GM21381 (cell line): ENCODE measurements around the gene UTF1.

Experiments used
- ATAC-seq: cut with Tn5 transposase; IDR thresholded peaks from one replicate; pipeline ENCODE4 v1.9.1; 2021; ENCODE audit warnings: mild to moderate bottlenecking, moderate library complexity; ENCODE audit not compliant: unreplicated experiment

Gene UTF1

DNA sequence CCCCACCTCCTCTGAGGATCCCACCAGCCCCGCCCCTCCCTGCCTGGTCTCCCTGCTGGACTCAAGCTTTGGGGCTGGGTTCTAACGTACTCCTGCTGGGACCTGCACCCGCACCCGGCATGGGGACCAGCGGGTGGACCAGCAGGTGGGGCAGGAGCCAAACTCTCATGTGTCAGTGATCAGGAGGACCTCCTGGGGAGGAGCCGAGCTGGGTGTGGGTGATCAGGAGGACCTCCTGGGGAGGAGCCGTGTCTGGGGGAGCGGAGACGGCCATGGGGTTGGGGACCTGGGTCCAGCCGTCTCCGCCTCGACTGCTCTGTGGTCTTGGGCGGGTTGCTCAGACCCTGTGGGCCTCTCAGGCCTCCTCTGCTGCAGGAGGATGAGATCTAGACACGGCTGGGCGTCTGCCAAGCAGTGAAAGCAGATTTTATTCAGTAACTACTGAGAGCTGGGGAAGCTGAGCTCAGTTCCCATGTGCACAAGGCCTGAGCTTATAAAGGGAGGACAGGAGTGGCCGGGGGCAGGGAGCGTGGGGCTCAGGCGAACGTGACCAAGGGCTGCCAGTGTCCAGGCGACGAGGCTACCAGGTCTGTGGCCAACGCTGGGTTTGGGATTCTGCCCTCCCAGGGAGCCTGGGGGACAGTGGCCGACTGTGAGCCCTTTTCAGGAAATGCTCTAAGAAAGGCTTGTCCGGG, 33.6 kb upstream of the UTF1 start:
- ATAC-seq, result no peak

DNA sequence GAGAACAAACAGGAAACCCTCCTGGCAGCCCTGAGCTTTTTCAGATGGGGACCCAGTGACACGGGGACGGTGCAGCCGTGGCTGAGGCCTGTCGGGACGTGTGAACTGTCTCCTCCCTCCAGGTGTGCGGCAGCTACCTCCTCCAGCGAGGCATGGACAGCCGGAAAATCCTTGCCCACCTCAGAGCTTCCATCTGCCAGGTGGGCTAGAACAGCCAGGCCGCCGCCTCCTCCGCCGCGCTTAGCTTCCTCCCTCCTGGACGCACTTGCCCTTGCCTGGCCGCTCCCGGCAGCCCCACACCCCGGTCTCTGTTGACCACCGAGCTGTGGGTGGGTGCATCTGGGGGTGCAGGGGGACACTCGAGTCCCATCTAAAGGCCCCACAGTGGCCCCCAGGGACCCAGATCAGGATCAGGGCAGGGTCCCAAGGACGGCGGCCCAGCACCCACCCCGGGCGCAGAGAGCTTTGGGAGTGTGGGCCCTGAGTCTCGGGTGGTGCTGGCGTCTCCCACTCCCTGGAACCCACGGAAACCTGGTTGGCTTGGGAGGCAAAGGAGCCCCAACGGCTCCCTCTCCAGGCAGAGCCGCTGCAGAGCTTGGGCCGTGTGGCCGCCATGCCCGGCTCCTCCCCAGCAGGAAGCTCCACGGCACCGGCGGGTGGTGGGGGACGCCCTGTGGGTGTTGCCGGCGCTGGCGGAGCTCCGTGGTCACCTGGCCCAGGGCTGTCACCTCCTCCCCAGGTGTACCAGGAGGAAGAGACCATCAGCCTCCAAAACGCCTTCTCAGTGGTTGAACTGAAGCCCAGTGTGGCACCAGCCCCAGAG, 32.9 kb upstream of the UTF1 start:
- no peak for ATAC-seq

DNA sequence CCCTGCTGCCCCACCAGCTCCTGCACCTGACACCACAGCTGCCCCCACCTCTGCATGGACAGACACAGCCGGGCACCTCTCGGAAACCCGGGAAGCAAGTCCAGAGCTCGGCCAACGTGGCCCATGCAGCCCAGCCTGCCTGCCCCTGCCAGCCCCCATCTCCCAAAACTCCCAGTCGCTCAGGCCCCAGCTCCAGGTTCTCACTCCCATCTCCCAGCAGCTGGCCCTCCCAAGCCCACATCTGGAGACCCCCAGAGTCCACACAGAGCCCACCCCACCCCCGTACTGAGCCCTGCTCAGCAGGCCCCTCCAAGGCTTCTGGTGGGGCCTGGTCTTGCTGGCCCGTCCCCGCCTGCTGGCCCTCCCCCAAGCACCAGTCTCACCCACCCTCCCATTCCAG, 32.2 kb upstream of the UTF1 start:
- no peak for ATAC-seq

DNA sequence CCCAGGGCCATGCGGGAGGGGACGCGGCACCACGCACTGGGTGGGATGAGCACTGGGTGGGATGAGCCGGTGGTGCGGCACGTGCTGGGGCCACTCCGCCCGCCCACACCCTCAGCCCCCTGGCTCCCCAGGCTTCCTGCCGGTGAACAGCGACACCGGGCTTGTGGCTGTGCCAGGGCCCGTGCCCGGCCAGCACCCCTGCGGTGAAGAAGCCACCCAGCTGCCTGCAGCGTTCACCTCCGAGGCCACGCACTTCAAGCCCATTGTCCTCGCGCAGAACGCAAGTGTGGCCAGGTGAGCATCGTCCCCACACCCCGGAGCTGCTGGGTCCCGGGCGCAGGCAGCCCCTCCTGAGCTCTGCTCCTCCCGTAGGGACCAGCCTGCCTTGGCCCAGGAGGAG, 31.8 kb upstream of the UTF1 start:
- no peak for ATAC-seq

DNA sequence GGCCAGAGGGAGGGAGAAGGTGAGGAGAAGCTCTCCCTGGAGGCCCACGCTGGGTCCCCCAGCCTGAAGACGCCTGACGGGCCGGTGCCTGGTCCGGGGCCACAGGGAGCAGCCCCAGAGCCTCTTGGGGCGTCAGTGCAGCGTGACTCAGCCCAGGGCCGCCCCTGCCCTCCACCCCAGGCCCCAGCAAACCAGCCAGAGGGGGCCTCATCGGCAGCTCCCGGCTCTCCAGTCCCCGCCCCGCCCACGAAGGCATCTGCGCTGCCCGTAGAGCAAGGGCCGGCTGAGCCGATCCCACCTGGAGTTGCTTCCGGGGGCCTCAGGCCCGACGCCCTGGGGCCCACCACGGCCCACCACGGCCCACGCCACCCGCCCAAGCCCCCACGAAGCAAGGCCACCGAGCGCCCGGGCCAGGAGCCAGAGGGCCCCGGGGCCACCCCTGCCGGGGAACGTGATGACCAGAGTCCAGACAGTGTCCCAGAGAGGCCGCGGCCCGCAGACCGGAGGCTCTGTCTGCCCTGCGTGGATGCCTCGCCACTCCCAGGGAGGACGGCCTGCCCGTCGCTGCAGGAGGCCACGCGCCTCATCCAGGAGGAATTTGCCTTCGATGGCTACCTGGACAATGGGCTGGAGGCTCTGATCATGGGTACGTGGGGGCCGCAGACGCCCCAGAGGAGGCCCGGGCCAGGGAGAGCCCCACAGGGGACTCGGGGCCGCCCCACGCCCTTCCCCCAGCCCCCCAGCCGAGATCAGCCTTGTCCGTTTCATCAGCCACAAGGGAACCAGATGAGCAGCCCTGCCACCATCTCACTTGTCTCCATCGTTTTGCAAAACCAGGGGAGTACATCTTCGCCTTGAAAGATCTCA, 31.2 kb upstream of the UTF1 start:
- no peak for ATAC-seq

DNA sequence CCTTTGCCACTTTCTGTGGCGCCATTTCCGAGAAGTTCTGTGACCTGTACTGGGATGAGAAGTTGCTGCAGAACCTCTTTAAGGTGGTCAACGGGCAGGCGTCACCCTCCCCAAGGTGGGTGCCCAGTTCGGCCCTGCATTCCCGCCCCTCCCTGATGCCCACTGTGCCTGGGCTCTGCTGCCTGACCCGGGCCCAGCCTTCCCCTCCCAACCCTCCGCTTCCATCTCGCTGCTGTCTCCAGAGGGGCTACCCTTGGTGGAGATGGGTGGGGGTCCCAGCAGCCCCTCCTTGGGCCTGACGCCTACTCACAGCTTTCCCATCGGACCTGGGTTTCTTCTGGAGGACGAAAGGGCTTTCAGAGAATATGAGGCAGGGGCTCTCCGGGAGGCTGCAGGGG, 30.5 kb upstream of the UTF1 start:
- ATAC-seq, result no peak

DNA sequence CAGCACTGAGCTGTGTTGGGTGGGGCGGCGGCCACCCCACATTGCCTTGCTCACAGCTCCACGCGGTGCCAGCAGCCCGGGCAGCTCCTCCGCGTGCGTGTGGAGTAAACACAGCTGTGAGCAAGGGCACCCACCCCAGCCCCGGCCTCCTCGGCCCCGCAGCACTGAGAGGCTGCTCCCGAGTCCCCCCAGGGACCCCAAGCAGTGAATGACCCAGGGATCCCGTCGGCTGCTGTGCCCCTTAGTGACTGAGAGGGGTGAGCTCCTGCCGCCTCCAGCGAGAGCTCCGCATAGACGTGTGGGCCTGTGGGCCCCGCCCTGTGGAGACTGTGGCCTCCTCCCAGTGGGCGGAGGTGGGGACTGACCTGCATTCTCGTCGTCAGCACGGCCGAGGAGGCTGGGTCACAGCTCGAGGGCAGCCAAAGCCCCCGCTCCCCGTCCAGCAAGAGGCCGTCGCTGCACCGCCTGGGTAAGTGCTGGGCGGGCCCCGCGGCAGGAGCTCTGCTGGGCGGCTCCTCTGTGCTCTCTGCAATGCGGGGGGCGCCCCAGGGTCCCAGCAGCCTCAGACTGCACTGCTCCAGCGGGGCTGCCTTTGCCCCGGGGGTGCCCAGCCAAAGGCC, 29.9 kb upstream of the UTF1 start:
- no peak for ATAC-seq

DNA sequence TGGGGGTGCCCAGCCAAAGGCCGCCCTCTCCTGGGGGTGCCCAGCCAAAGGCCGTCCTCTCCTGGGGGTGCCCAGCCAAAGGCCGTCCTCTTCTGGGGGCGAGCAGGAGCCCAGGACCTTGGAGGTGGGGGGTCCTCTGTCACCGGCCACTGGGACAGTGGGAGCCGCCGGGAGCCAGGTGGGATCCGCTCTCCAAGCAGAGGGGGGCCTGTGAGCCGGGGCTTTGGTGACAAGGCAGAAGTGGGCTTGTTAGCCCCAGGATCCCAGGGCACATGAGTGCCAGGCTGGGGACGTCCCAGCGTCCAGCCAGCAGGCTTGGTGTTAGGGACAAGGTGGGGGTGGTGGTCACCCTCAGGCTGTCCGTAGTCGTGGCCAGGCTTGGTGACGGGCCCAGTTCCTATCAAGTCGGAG, 29.4 kb upstream of the UTF1 start:
- no peak for ATAC-seq

DNA sequence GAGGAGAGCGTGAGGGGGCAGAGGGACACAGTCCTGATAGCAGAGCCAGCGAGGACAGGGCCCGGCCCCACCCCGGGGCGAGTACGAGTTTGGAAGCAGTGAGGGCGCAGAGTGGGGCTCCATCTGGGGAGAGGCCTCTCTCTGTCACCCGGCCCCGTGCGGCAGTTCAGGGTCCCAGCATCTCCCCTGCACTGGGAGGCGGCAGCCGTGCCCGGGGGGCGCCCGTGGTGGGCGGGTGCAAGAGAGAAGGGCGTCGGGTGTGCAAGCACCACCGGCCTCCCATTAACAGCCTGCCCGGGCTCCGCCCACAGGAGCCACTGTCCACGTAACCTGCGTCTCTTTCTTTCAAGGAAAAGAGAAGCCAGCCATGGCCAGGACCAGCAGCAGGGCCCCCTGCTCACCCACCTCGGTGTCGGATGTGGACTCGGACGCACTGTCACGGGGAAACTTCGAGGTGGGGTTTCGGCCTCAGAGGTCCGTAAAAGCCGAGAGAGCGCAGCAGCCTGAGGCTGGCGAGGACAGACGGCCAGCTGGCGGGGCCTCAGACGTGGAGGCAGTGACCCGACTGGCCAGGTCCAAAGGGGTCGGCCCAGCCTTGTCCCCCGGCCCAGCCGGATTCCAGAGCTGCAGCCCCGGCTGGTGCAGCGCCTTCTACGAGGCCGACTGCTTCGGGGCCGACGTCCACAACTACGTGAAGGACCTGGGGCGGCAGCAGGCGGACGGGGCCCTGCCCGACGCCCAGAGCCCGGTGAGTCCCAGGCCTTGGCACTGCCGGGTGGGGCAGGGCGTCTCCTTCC, 28.7 kb upstream of the UTF1 start:
- no peak for ATAC-seq

DNA sequence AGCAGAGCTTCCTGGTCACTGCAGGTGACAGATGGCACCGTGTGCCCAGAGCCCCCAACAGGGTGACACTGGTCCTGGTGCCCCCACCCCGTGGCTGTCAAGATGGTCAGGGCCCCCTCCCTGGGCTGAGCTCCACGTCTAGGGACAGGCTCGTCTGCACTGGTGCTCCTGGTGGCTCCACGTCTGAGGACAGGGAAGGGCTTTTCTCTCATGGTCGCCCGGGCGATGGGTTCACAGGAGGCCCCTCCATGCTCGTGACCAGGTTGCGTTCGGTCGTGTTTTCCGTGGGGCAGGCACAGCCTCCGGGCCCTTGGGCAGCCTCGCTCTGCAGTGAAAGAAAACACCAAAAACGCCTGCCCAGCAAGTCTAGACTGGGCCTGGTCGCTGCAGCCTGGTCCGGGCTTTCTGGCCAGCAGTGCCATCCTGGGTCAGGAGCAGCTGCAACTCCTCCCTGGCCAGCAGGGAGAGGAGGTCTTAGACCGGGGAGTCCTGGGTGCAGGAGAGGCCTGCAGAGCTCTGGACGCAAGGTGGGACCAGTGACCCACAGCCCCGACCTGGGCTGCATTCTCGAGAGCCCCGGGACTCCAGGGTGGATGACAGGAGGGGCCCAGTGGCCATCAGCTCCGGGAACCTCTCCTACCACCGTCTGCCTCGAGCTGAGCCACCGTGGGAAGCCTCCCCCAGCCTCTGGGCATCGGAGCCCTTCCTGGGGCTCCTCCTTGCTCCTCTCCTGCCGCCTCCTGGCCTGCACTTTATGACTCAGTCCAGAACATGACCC, 27.9 kb upstream of the UTF1 start:
- no peak for ATAC-seq

DNA sequence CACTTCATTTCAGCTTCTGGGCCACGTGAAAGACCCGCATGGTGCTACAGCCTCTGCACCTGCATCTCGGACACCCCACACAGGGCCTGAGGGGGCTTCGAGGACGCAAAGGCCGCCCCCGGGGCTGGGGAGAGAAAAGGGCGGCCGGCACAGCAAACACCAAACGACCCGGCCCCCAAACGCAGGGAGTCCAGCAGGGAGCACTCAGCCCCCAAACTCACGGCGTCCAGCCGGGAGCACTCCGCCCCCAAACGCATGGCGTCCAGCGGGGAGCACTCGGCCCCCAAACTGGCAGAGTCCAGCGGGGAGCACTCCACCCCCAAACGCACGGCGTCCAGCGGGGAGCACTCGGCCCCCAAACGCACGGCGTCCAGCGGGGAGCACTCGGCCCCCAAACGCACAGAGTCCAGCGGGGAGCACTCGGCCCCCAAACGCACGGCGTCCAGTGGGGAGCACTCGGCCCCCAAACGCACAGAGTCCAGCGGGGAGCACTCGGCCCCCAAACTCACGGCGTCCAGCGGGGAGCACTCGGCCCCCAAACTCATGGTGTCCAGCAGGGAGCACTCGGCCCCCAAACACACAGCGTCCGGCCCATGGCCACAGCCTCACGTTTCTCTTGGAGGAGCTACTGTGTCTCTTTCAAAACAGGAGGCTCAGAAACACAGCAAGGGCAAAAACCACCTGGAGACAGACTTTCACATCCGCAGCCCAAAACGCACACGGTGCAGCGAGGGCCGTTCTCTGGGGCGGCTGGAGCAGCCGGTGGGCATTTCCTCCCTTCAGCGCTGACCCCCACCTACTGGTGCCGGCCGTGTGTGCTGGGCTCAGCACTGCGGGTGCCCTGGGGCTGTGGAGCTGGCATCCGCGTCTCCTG, 27.0 kb upstream of the UTF1 start:
- no peak for ATAC-seq

DNA sequence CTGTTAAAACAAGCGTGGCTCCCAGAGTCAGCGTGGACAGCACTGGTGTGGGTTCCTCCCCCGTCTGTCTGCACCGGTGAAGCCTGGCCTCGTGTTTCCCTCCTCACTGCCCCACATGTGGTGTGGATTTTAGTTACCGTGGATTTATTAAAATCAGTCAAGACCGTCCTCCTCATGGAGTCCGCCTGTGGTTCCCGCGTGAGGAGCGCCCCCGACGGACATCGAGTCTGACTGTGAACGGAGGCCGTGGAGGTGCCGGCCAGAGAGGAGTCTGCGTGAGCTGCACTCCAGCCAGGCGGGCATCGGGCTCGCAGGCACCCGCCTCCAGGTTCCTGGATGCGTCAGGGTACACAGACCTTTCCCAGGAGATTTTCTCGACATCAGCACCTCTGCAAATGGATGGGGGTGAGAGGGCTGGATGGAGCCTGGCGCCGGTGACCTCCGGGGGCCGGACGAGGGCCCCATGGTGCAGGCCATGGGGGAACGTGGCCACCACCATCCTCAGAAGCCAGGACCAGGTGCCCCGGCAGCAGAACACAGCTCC, 26.3 kb upstream of the UTF1 start:
- no peak for ATAC-seq

DNA sequence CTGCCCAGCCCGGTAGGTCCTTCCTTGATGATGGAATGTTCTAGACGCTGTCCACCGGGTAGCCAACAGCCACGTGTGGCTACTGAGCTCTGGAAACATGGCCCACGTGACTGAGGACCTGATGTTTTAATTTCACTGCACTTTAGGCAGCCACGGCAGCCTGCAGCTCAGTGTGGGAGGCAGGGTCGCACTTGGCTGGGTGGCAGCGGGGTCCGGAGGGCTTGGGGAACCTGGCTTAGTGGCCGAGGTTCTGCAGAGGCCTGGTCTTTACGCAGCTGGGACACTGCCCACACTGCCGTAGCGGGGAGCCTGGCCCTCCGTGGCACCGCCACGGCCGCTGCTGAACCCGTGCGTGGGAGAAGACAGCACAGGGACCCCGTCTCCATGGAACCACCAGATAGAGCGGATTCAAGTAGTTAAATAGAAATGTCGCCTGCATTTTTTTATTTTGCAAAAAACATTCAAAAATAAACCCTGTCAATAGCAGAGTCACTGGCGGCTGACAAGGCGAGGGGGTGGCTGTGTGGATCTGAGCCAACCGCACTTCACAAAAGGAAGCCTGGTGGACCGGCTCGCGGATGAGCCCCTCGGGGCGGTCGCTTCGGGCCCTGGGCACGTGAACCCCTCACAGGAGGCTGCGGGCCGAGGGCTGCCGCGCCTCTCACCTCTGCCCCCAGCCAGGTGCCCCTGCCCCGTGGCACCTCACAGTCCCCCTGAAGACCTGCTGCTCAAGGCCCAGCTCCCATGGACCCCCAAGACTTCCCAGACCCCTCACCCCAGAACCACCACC, 25.6 kb upstream of the UTF1 start:
- ATAC-seq, result no peak

DNA sequence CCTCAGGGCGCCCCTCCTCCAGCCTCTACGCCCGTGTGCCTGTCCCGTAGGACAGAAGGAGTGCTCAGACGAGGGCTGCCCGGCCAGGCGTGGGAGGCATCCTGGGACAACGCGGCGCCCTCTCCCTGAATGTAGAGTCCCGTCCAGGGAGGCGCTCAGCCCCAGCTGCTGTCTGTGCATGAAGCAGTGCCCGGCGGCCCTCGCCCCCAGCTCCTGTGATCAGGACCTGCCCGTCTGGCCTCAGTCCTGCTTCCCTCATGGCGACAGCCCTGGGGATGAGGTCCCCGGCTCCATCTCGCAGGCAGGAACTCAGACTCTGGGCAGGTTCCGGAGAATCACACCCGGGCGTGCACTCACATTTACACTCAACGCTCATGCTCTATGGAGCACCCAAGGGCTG, 24.9 kb upstream of the UTF1 start:
- no peak for ATAC-seq

DNA sequence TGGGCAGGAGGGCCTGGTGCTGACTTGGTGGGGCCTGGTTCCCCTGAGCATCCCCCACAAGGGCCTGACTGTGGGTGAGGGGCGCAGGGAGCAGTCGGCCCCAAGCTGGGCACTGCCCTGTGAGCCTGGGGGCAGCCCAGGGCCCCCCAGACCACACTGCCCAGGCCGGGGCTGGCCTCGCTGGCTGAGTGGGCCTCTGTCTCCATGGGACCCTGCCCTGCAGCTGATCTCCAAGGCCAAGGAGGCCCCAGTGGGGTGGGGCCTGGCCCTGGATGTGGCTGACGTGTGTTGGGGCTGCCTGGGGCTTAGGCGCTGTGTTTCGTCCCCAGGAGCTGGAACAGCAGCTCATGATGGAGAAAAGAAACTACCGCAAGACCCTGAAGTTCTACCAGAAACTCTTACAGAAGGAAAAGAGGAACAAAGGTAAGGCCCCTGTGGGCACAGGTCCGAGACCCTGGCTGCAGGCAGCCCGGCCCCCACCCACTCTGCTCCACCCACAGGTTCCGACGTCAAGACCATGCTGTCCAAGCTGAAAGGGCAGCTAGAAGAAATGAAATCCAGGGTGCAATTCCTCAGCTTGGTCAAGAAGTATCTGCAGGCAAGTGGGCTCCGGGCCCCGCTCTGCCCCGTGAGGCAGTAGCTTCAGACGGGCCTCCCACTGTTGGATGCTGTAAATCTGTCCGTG, 23.5 kb upstream of the UTF1 start:
- no peak for ATAC-seq

DNA sequence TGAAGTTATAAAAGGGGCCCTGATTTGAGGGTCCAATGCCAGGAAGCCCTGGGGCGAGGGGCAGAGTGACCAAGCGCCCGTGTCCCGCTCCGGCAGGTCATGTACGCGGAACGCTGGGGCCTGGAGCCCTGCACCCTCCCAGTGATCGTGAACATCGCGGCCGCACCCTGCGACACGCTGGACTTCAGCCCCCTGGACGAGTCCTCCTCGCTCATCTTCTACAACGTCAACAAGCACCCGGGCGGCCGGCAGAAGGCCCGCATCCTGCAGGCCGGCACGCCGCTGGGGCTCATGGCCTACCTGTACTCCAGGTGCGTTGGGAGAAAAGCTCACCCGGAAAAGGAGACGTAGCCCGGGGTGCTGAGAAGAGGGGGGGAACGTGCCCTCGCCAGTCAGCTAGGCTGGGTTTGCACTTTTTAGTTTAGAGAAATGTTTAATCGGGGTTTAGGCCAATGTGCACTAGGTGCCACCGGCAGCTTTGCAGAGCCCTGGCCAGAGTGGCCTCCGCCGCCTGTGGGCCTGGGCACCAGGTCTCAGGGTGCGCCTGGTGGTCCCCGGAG, 22.9 kb upstream of the UTF1 start:
- ATAC-seq, result no peak

DNA sequence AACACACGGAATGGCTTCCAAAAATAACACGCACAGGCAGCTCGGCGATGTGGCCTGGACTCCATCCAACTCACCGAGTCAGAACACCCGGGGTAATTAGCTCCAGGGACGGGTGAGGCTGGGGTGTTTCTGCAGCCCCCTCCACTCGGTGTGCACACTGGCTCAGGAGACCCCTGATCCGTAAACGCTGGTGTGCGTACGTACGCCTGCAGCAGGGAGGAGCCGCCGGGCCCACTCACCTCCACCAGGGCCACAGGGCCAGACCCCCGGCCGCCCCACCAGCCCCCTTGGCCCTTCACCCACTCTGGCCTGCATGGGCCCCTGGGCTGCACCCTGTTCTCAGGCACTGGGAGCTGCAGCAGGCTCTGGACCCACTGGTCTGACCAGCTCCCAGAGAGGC, 22.4 kb upstream of the UTF1 start:
- no peak for ATAC-seq
